Sigmoid colon (tissue), 7 donors: ENCODE results near the gene TMEM164. TPM values are rescaled to one million over a fixed set of nuclear protein-coding genes. Genes with fewer than 3 reads are reported as not detected.

ENCODE experiments used
- DNase-seq: peaks from one replicate; pipeline ENCODE4 v3.0.0-alpha.2; 2019
- H3K27ac ChIP-seq, 4 donors: fragments of 200-600 bp; sonication (generic); one replicate each; pipeline ENCODE4 v1.5.1; 2016 to 2019; ENCODE audit warnings: mild to moderate bottlenecking in 1 of 4
- H3K27me3 ChIP-seq, 3 donors: fragments of 200-600 bp; sonication (generic); one replicate each; pipeline ENCODE4 v1.5.1; 2019; ENCODE audit warnings: mild to moderate bottlenecking in 1 of 3
- H3K36me3 ChIP-seq, 4 donors: fragments of 200-600 bp; sonication (generic); one replicate each; pipeline ENCODE4 v1.5.1; 2016 to 2019
- H3K4me1 ChIP-seq, 4 donors: fragments of 200-600 bp; sonication (generic); one replicate each; pipeline ENCODE4 v1.5.1; 2017 to 2019
- H3K4me3 ChIP-seq, 4 donors: fragments of 200-600 bp; sonication (generic); one replicate each; pipeline ENCODE4 v1.5.1; 2017 to 2019; ENCODE audit warnings: mild to moderate bottlenecking in 2 of 4, moderate library complexity in 1 of 4
- H3K9me3 ChIP-seq, 4 donors: fragments of 200-600 bp in 3 of 4; sonication (generic) in 3 of 4; one replicate each; pipeline versions ENCODE4 v1.5.1 to v1.6.1; 2013 to 2019
- CTCF ChIP-seq, 4 experiments: fragments of 450-650 bp in 3 of 4; fragments of 200-600 bp in 1 of 4; IDR thresholded peaks; one replicate each; pipeline ENCODE4 v1.5.1; 2016 to 2019; ENCODE audit warnings: antibody characterized with exemption in 4 of 4, mild to moderate bottlenecking in 3 of 4, moderate library complexity in 2 of 4
- EP300 ChIP-seq, 4 donors: sonication (generic); formaldehyde crosslinking; IDR thresholded peaks; one replicate each; pipeline ENCODE4 v1.6.1; 2017; ENCODE audit warnings: antibody characterized with exemption in 4 of 4
- POLR2A ChIP-seq, 2 donors: fragments of 450-650 bp; IDR thresholded peaks; one replicate each; pipeline ENCODE4 v1.6.1; 2016; ENCODE audit warnings: antibody characterized with exemption in 2 of 2, mild to moderate bottlenecking in 2 of 2, moderate library complexity in 2 of 2
- POLR2AphosphoS5 ChIP-seq, 4 donors: sonication (generic); formaldehyde crosslinking; IDR thresholded peaks; one replicate each; pipeline ENCODE4 v1.6.1; 2017; ENCODE audit warnings: antibody characterized with exemption in 4 of 4
- WGBS, 2 donors: extraction: QIAGEN DNeasy Blood & Tissue Kit; methylation state at CpG; one replicate each; pipeline ENCODE4 v1.1.7; 2013; 5-methylcytosine and 5-hydroxymethylcytosine counted together
- intact Hi-C: fragments of 100-400 bp; cut with DNase I; formaldehyde crosslinking; loops from one replicate; pipeline ENCODE4 v1.15.1; 2023
- polyA plus RNA-seq, 3 donors: library from polyadenylated mRNA; stranded (reverse); fragments of 200-250 nt; gene quantifications; one replicate each; pipeline ENCODE4 v1.2.3, GENCODE V29; 2013
- total RNA-seq, 4 donors: library from RNA; depleted of rRNA; stranded (reverse); fragments of >200 nt; gene quantifications; one replicate each; pipeline ENCODE4 v1.1.0, GENCODE V29; 2016
- donor health status: healthy with polysubstance abuse.
- donor health status: Bipolar disorder and iron deficiency.
- donor health status: healthy.

The TMEM164 gene
- total and polyA plus RNA-seq, 7 donors, result 6.4 to 43.2 (median 12.7) TPM

GRCh38 chrX:110051559-110051958 lies 48.6 kb downstream of the TMEM164 start:
- Histone ChIP-seq H3K4me1 (no peaks in the 10 kb centered on the region), H3K9me3 (no peaks in the 10 kb centered on the region), H3K27ac (no peak overlapping the region), H3K27me3 (no peaks in the 10 kb centered on the region), H3K4me3 (no peak overlapping the region), H3K36me3 (no peaks in the 10 kb centered on the region)
- WGBS, 2 donors, result 79 to 88% methylated on average over 2 of the region's 2 CpGs
- intact Hi-C loops, result no loop called here
- DNase-seq, result no peak
- no peak for TF ChIP-seq POLR2A (IDR thresholded peaks at IDR 0.05)
- no peak for TF ChIP-seq CTCF (IDR thresholded peaks at IDR 0.05)
- TF ChIP-seq POLR2AphosphoS5 (IDR thresholded peaks at IDR 0.05), result no peak
- no peak for TF ChIP-seq EP300 (IDR thresholded peaks at IDR 0.05)

- H3K4me1 ChIP-seq, result no peaks in the 10 kb centered on the region
- H3K27ac ChIP-seq, result no peak overlapping the region
- no peaks in the 10 kb centered on the region for H3K36me3 ChIP-seq
- intact Hi-C loops, result no loop called here
- no peak for DNase-seq
- no peaks in the 10 kb centered on the region for H3K9me3 ChIP-seq
- TF ChIP-seq EP300 (IDR thresholded peaks at IDR 0.05), result no peak
- TF ChIP-seq CTCF (IDR thresholded peaks at IDR 0.05), result no peak
- no peak for TF ChIP-seq POLR2AphosphoS5 (IDR thresholded peaks at IDR 0.05)
- TF ChIP-seq POLR2A (IDR thresholded peaks at IDR 0.05), result no peak
- no peaks in the 10 kb centered on the region for H3K27me3 ChIP-seq
- H3K4me3 ChIP-seq, result no peak overlapping the region
Observed at GRCh38 chrX:110052303-110052702, 49.4 kb downstream of the TMEM164 start.

- H3K27ac ChIP-seq, result no peak overlapping the region
- intact Hi-C loops, result no loop called here
- no peak for TF ChIP-seq POLR2AphosphoS5 (IDR thresholded peaks at IDR 0.05)
- TF ChIP-seq POLR2A (IDR thresholded peaks at IDR 0.05), result no peak
- no peak overlapping the region for H3K4me3 ChIP-seq
- no peaks in the 10 kb centered on the region for H3K27me3 ChIP-seq
- 89 to 91% methylated on average over 1 of the region's 1 CpG for WGBS, 2 donors
- no peaks in the 10 kb centered on the region for H3K4me1 ChIP-seq
- H3K36me3 ChIP-seq, result no peaks in the 10 kb centered on the region
- DNase-seq, result no peak
- no peaks in the 10 kb centered on the region for H3K9me3 ChIP-seq
Observed at GRCh38 chrX:110053453-110053852, 50.5 kb downstream of the TMEM164 start.

GRCh38 chrX:110055616-110056015 lies 52.7 kb downstream of the TMEM164 start:
- intact Hi-C loops, result no loop called here
- DNase-seq, result no peak
- no peaks in the 10 kb centered on the region for H3K36me3 ChIP-seq
- H3K27ac ChIP-seq, result no peak overlapping the region
- no peaks in the 10 kb centered on the region for H3K27me3 ChIP-seq
- H3K4me3 ChIP-seq, result no peak overlapping the region
- 82 to 94% methylated on average over 4 of the region's 4 CpGs for WGBS, 2 donors
- no peak for TF ChIP-seq EP300 (IDR thresholded peaks at IDR 0.05)
- no peak for TF ChIP-seq CTCF (IDR thresholded peaks at IDR 0.05)
- no peaks in the 10 kb centered on the region for H3K9me3 ChIP-seq
- H3K4me1 ChIP-seq, result no peaks in the 10 kb centered on the region

GRCh38 chrX:110056419-110056818 lies 53.5 kb downstream of the TMEM164 start:
- intact Hi-C loops, result no loop called here
- 88 to 94% methylated on average over 1 of the region's 1 CpG for WGBS, 2 donors
- Histone ChIP-seq H3K27me3 (no peaks in the 10 kb centered on the region), H3K4me1 (peaks cover 0 to 3% (median 0%) of the 10 kb centered on the region in 4 donors), H3K9me3 (no peaks in the 10 kb centered on the region), H3K4me3 (no peak overlapping the region), H3K27ac (no peak overlapping the region), H3K36me3 (no peaks in the 10 kb centered on the region)
- no peak for TF ChIP-seq POLR2A (IDR thresholded peaks at IDR 0.05)
- no peak for DNase-seq

GRCh38 chrX:110059410-110059809 lies 56.5 kb downstream of the TMEM164 start:
- H3K9me3 ChIP-seq, result no peaks in the 10 kb centered on the region
- peaks cover 0 to 3% (median 0%) of the 10 kb centered on the region in 4 donors for H3K4me1 ChIP-seq
- H3K27me3 ChIP-seq, result no peaks in the 10 kb centered on the region
- no peak for TF ChIP-seq POLR2AphosphoS5 (IDR thresholded peaks at IDR 0.05)
- TF ChIP-seq CTCF (IDR thresholded peaks at IDR 0.05), result no peak
- no peak for TF ChIP-seq EP300 (IDR thresholded peaks at IDR 0.05)
- no peak for TF ChIP-seq POLR2A (IDR thresholded peaks at IDR 0.05)
- 98 to 99% methylated on average over 3 of the region's 3 CpGs for WGBS, 2 donors
- no peak overlapping the region for H3K4me3 ChIP-seq
- no peak overlapping the region for H3K27ac ChIP-seq
- H3K36me3 ChIP-seq, result no peaks in the 10 kb centered on the region
- intact Hi-C loops, result no loop called here
- DNase-seq, result no peak
